Measurements from ENCODE around the gene CADM2. TPM values are rescaled to one million over a fixed set of nuclear protein-coding genes. Genes with fewer than 3 reads are reported as not detected.

Gene CADM2
- total RNA-seq, 1 donor: not detected

DNA sequence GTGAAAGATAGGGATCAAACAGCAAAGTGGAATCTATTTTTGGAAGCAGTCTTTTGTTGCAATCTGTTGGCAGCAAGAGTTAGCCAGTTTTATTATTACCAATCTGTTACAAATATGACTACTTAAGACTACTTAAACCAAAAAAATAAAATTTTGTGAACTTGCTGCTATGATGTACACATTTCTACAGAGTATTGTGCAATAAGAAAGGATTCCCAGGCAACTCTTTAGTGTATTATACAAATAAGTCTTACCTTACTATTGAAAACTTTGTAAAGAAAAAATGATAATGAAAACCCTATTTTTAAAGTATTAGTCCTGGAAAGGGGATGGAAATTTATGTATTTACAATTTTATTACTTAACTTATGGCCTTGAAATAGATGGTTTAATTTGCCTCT lies 44.7 kb downstream of the CADM2 start:
- Histone ChIP-seq H2AFZ (ENCODE audit: low read length) (no peak overlapping the region), H3K27me3 (ENCODE audit: insufficient read depth, low read length) (no peaks in the 10 kb centered on the region), H3K79me2 (ENCODE audit: insufficient read depth, low read length) (no peaks in the 10 kb centered on the region), H3K4me2 (ENCODE audit: insufficient read depth, low read length) (no peak overlapping the region), H3K4me3 (ENCODE audit: insufficient read depth, low read length) (no peak overlapping the region), H3K27ac (ENCODE audit: low read depth, low read length) (no peak overlapping the region), H3K4me1 (ENCODE audit: insufficient read depth, low read length) (no peaks in the 10 kb centered on the region), H4K20me1 (ENCODE audit: insufficient read depth, low read length) (no peaks in the 10 kb centered on the region), H3K9me3 (ENCODE audit: low read depth, low read length) (no peaks in the 10 kb centered on the region), H3K36me3 (ENCODE audit: insufficient read depth, low read length) (no peaks in the 10 kb centered on the region)
- DNase-seq (ENCODE audit: insufficient read length, low spot score, missing footprints): no peak
- TF ChIP-seq, protein P1, sequence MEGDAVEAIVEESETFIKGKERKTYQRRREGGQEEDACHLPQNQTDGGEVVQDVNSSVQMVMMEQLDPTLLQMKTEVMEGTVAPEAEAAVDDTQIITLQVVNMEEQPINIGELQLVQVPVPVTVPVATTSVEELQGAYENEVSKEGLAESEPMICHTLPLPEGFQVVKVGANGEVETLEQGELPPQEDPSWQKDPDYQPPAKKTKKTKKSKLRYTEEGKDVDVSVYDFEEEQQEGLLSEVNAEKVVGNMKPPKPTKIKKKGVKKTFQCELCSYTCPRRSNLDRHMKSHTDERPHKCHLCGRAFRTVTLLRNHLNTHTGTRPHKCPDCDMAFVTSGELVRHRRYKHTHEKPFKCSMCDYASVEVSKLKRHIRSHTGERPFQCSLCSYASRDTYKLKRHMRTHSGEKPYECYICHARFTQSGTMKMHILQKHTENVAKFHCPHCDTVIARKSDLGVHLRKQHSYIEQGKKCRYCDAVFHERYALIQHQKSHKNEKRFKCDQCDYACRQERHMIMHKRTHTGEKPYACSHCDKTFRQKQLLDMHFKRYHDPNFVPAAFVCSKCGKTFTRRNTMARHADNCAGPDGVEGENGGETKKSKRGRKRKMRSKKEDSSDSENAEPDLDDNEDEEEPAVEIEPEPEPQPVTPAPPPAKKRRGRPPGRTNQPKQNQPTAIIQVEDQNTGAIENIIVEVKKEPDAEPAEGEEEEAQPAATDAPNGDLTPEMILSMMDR (IDR thresholded peaks at IDR 0.05; ENCODE audit: extremely low read depth, low read depth, low read length): no peak

- Histone ChIP-seq H3K9me3 (ENCODE audit: low read depth, low read length) (no peaks in the 10 kb centered on the region), H3K4me2 (ENCODE audit: insufficient read depth, low read length) (no peak overlapping the region), H3K27ac (ENCODE audit: low read depth, low read length) (no peak overlapping the region), H3K4me3 (ENCODE audit: insufficient read depth, low read length) (no peak overlapping the region), H2AFZ (ENCODE audit: low read length) (no peak overlapping the region), H3K4me1 (ENCODE audit: insufficient read depth, low read length) (no peaks in the 10 kb centered on the region), H3K36me3 (ENCODE audit: insufficient read depth, low read length) (no peaks in the 10 kb centered on the region), H3K27me3 (ENCODE audit: insufficient read depth, low read length) (no peaks in the 10 kb centered on the region), H4K20me1 (ENCODE audit: insufficient read depth, low read length) (no peaks in the 10 kb centered on the region), H3K79me2 (ENCODE audit: insufficient read depth, low read length) (no peaks in the 10 kb centered on the region)
- no peak for DNase-seq (ENCODE audit: insufficient read length, low spot score, missing footprints)
- TF ChIP-seq, protein P1 (IDR thresholded peaks at IDR 0.05; ENCODE audit: extremely low read depth, low read depth, low read length): no peak
These were observed 45.4 kb downstream of the CADM2 start for GRCh38 chr3:85004147-85004546.

DNA sequence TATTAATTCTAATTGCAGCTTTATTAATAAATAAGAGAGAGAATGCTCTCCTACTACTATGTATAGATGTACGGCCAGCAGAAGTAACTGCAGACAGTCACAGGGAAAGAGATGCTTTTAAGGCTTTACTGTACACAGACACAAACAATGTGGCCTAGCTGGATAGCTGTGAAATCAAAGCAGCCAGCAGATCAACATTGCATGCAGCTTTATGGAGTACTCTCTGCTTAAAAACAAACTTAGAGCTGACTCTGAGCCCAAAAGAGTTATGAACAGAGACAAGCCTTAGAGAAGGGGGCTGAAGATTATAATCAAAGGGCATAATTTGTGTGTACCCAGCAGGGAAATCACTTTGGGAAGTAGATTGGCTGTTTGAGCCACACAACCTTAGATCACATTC lies 47.2 kb downstream of the CADM2 start:
- no peak overlapping the region for H3K27ac ChIP-seq (ENCODE audit: low read depth, low read length)
- no peaks in the 10 kb centered on the region for H3K4me1 ChIP-seq (ENCODE audit: insufficient read depth, low read length)
- TF ChIP-seq, protein P1 (IDR thresholded peaks at IDR 0.05; ENCODE audit: extremely low read depth, low read depth, low read length): no peak
- no peaks in the 10 kb centered on the region for H4K20me1 ChIP-seq (ENCODE audit: insufficient read depth, low read length)
- H3K27me3 ChIP-seq (ENCODE audit: insufficient read depth, low read length): no peaks in the 10 kb centered on the region
- no peaks in the 10 kb centered on the region for H3K9me3 ChIP-seq (ENCODE audit: low read depth, low read length)
- H3K4me2 ChIP-seq (ENCODE audit: insufficient read depth, low read length): no peak overlapping the region
- DNase-seq (ENCODE audit: insufficient read length, low spot score, missing footprints): no peak
- H3K36me3 ChIP-seq (ENCODE audit: insufficient read depth, low read length): no peaks in the 10 kb centered on the region
- no peak overlapping the region for H2AFZ ChIP-seq (ENCODE audit: low read length)
- H3K79me2 ChIP-seq (ENCODE audit: insufficient read depth, low read length): no peaks in the 10 kb centered on the region
- H3K4me3 ChIP-seq (ENCODE audit: insufficient read depth, low read length): no peak overlapping the region

GRCh38 chr3:85007195-85008094 lies 48.7 kb downstream of the CADM2 start:
- no peaks in the 10 kb centered on the region for H3K9me3 ChIP-seq (ENCODE audit: low read depth, low read length)
- DNase-seq (ENCODE audit: insufficient read length, low spot score, missing footprints): no peak
- H3K36me3 ChIP-seq (ENCODE audit: insufficient read depth, low read length): no peaks in the 10 kb centered on the region
- H3K27ac ChIP-seq (ENCODE audit: low read depth, low read length): no peak overlapping the region
- H3K4me3 ChIP-seq (ENCODE audit: insufficient read depth, low read length): no peak overlapping the region
- H3K79me2 ChIP-seq (ENCODE audit: insufficient read depth, low read length): no peaks in the 10 kb centered on the region
- H3K4me2 ChIP-seq (ENCODE audit: insufficient read depth, low read length): no peak overlapping the region
- no peaks in the 10 kb centered on the region for H3K4me1 ChIP-seq (ENCODE audit: insufficient read depth, low read length)
- H2AFZ ChIP-seq (ENCODE audit: low read length): no peak overlapping the region
- H4K20me1 ChIP-seq (ENCODE audit: insufficient read depth, low read length): no peaks in the 10 kb centered on the region
- H3K27me3 ChIP-seq (ENCODE audit: insufficient read depth, low read length): no peaks in the 10 kb centered on the region
- TF ChIP-seq, protein P1 (IDR thresholded peaks at IDR 0.05; ENCODE audit: extremely low read depth, low read depth, low read length): no peak

Measured in osteoblast (primary cell).